ENCODE data around the gene MBTPS2. TPM values are rescaled to one million over a fixed set of nuclear protein-coding genes. Genes with fewer than 3 reads are reported as not detected.

MBTPS2 gene
- total and polyA plus RNA-seq, 9 of the 15 experiments (the other 6 are each of a cell fraction or from before 2014, with no cell fraction given): 2.3 to 18.7 (median 4.0) TPM

GRCh38 chrX:21932292-21933002 lies 93.0 kb downstream of the MBTPS2 start (continued):
- TF ChIP-seq BCLAF1 (IDR thresholded peaks at IDR 0.05; ENCODE audit: borderline replicate concordance in 1 of 2, control insufficient read depth in 1 of 2, low read depth in 2 of 2, low read length in 1 of 2) (no peak), XRCC4 (IDR thresholded peaks at IDR 0.05; ENCODE audit: extremely low read depth, insufficient read depth, insufficient read length) (no peak), MLX (CRISPR knock-in tag; conservative IDR thresholded peaks at IDR 0.05) (no peak)

GRCh38 chrX:21933077-21933476 lies 93.7 kb downstream of the MBTPS2 start:
- no peak overlapping the region for H3K4me2 ChIP-seq (ENCODE audit: insufficient read depth, low read length)
- no TSS peak for BruUV-seq (replicated peaks)
- in situ Hi-C loops (cut with MboI): no loop called here

More at GRCh38 chrX:21933077-21933476, 93.7 kb downstream of the MBTPS2 start:
- H3K9me3 ChIP-seq (replicated peaks; ENCODE audit: control insufficient read depth, insufficient read depth, low read depth, low read length): no peaks in the 10 kb centered on the region
- no peaks in the 10 kb centered on the region for H3K27me3 ChIP-seq (ENCODE audit: control insufficient read depth in 2 of 2, insufficient read depth in 2 of 2, low read length in 2 of 2)
- no peak overlapping the region for H3K4me3 ChIP-seq
- WGBS (ENCODE audit: insufficient coverage, low coverage, missing lambda C conversion rate): 15% methylated on average over 4 of the region's 7 CpGs
- H3K36me3 ChIP-seq (ENCODE audit: control insufficient read depth, insufficient read depth, low read length): no peaks in the 10 kb centered on the region
- peak in 1 of 4 experiments; percentile 37 for DNase-seq (ENCODE audit: extremely low read depth in 1 of 4, low spot score in 3 of 4)
- ATAC-seq: peak; percentile 85
- no peaks in the 10 kb centered on the region for H3K79me2 ChIP-seq (ENCODE audit: control insufficient read depth, insufficient read depth, low read length)
- CTCF ChIA-PET (ENCODE audit: low intra/inter-chr PET ratio): no interaction called here
- no peak for TF ChIP-seq ESRRB (CRISPR knock-in tag; IDR thresholded peaks at IDR 0.05; ENCODE audit: borderline replicate concordance)
- TF ChIP-seq CTCF (IDR thresholded peaks at IDR 0.05 in 2 of 3, conservative IDR thresholded peaks at IDR 0.05 in 1 of 3; ENCODE audit: insufficient read depth in 2 of 3, low read depth in 1 of 3, low read length in 3 of 3): 0 out of 6 replicates have a peak, but pooled peaks of 2 of the 3 experiments have one; percentile 30 to 35
- TF ChIP-seq RAD21 (CRISPR knock-in tag; conservative IDR thresholded peaks at IDR 0.05 in 1 of 2, IDR thresholded peaks at IDR 0.05 in 1 of 2): peak in 1 of 2 experiments; percentile 25; a peak in 2 of 4 replicates
- TF ChIP-seq ZBTB7A (IDR thresholded peaks at IDR 0.05; ENCODE audit: borderline replicate concordance, control insufficient read depth, low read depth, low read length): no peak
- TF ChIP-seq CTCFL (IDR thresholded peaks at IDR 0.05; ENCODE audit: borderline replicate concordance, insufficient read depth, low read depth, low read length, poor library complexity, severe bottlenecking): peak; percentile 50
- H3K9ac ChIP-seq (ENCODE audit: insufficient read depth in 1 of 2, low read depth in 2 of 2, low read length in 2 of 2): no peak overlapping the region
- FAIRE-seq: no peak
- POLR2A ChIA-PET: no interaction called here
- no peaks in the 10 kb centered on the region for H4K20me1 ChIP-seq (replicated peaks; ENCODE audit: control insufficient read depth, insufficient read depth, low read length)
- no peaks in the 10 kb centered on the region for H3K9me1 ChIP-seq (ENCODE audit: control insufficient read depth, insufficient read depth, low read length)
- H2AFZ ChIP-seq (ENCODE audit: low read depth, low read length): peak overlapping the region; percentile 74
- intact Hi-C loops (cut with micrococcal nuclease): loop anchor here (5.0 kb wide), 1 partner anchor 39 kb away; no protein-coding TSS in a partner anchor
- H3K27ac ChIP-seq (ENCODE audit: extremely low read depth, low read depth, low read length): no peak overlapping the region
- H3K4me1 ChIP-seq (replicated peaks in 1 of 2; ENCODE audit: control insufficient read depth in 2 of 2, insufficient read depth in 2 of 2, low read length in 2 of 2): no peaks in the 10 kb centered on the region; a peak in 1 of 5 replicates

Data from K562 (cell line).